HPDE6-E6E7 (cell line): Measurements from ENCODE around the gene FARP2.
"Not testable (repeated sequence)": the region's sequence is repeated elsewhere in the genome, so short reads cannot be mapped to it uniquely, and the experiment has no call there.

Experiments
- DNase-seq: peaks from one replicate; pipeline ENCODE4 v3.0.0; 2011; ENCODE audit warnings: missing footprints; ENCODE audit errors: extremely low spot score

Gene FARP2

GRCh38 chr2:241501551-241501950 lies 145.5 kb downstream of the FARP2 start:
- no peak for DNase-seq

GRCh38 chr2:241502281-241502680 lies 146.2 kb downstream of the FARP2 start:
- DNase-seq: no peak

GRCh38 chr2:241503776-241504392 lies 147.8 kb downstream of the FARP2 start:
- DNase-seq: no peak

GRCh38 chr2:241505086-241505780 lies 149.1 kb downstream of the FARP2 start:
- DNase-seq: no peak

GRCh38 chr2:241505781-241506201 lies 149.7 kb downstream of the FARP2 start:
- no peak for DNase-seq

- DNase-seq: not testable (repeated sequence)
Observed at GRCh38 chr2:241506317-241506716, 150.2 kb downstream of the FARP2 start.

GRCh38 chr2:241506793-241507429 lies 150.8 kb downstream of the FARP2 start:
- no peak for DNase-seq

GRCh38 chr2:241507430-241508239 lies 151.6 kb downstream of the FARP2 start:
- peak; percentile 49 for DNase-seq

- peak; percentile 98 for DNase-seq
Observed at GRCh38 chr2:241508240-241509154, 152.4 kb downstream of the FARP2 start, which contains the start of gene STK25. STK25 (minus strand) TSS chr2:241508584; CDS start chr2:241508035, 549 bp downstream.

GRCh38 chr2:241509155-241509784 lies 153.2 kb downstream of the FARP2 start:
- no peak for DNase-seq

- no peak for DNase-seq
Observed at GRCh38 chr2:241511091-241511741, 155.1 kb downstream of the FARP2 start.

- no peak for DNase-seq
Observed at GRCh38 chr2:241514553-241514952, 158.5 kb downstream of the FARP2 start.

- DNase-seq: no peak
Observed at GRCh38 chr2:241514986-241515737, 159.1 kb downstream of the FARP2 start.

- DNase-seq: no peak
Observed at GRCh38 chr2:241516520-241516965, 160.5 kb downstream of the FARP2 start.

GRCh38 chr2:241517297-241517696 lies 161.2 kb downstream of the FARP2 start:
- no peak for DNase-seq

- DNase-seq: no peak
Observed at GRCh38 chr2:241519669-241520068, 163.6 kb downstream of the FARP2 start.

- no peak for DNase-seq
Observed at GRCh38 chr2:241522477-241522876, 166.4 kb downstream of the FARP2 start.

GRCh38 chr2:241525818-241526780 lies 170.0 kb downstream of the FARP2 start:
- DNase-seq: not testable (repeated sequence)
